IMR-90 (cell line): ENCODE data around the gene LENG1. TPM values are rescaled to one million over a fixed set of nuclear protein-coding genes. Genes with fewer than 3 reads are reported as not detected.

ENCODE experiments used
- ATAC-seq: fragments of 200-7000 bp; cut with Tn5 transposase; 2 replicates; pipeline ENCODE4 v1.9.1; 2020; ENCODE audit warnings: low read depth, mild to moderate bottlenecking, moderate library complexity
- BruUV-seq: library from RNA; stranded (reverse); fragments of 400-500 nt; replicated peaks from 2 replicates; lab custom pipeline; 2021; lab: Mats Ljungman, UMichigan
- CTCF ChIA-PET: fragments of 300-600 bp; formaldehyde crosslinking; extraction: SDS; loops from one replicate; lab custom pipeline; 2021; ENCODE audit warnings: antibody characterized with exemption; lab: Yijun Ruan, JAX
- POLR2A ChIA-PET: fragments of 300-600 bp; sonication (Branson Sonifier 250); formaldehyde crosslinking; loops from one replicate; lab custom pipeline; 2022; ENCODE audit warnings: antibody characterized with exemption; ENCODE audit not compliant: unreplicated experiment; lab: Charles Lee
- DNase-seq: peaks from one replicate; pipeline ENCODE4 v3.0.0; 2013
- H2AFZ ChIP-seq: replicated peaks from 2 replicates; pipeline ENCODE3; 2013; ENCODE audit warnings: low read length, mild to moderate bottlenecking; ENCODE audit not compliant: poor library complexity
- H2AK5ac ChIP-seq: 2 replicates; pipeline ENCODE4 v1.6.1; 2013; ENCODE audit warnings: low read depth, low read length, inconsistent platforms
- H2AK9ac ChIP-seq: replicated peaks from 2 replicates; pipeline ENCODE3; 2013; ENCODE audit warnings: mild to moderate bottlenecking, low read depth, low read length, moderate library complexity; ENCODE audit not compliant: poor library complexity
- H2BK120ac ChIP-seq: 2 replicates; pipeline ENCODE4 v1.6.1; 2013; ENCODE audit warnings: low read depth, low read length, inconsistent platforms
- H2BK15ac ChIP-seq: 3 replicates; pipeline ENCODE4 v1.6.1; 2013; ENCODE audit warnings: low read depth, low read length, inconsistent platforms
- H2BK20ac ChIP-seq: 2 replicates; pipeline ENCODE4 v1.6.1; 2013; ENCODE audit warnings: low read depth, mild to moderate bottlenecking, inconsistent platforms, low read length, moderate library complexity
- H2BK5ac ChIP-seq: 2 replicates; pipeline ENCODE4 v1.6.1; 2013; ENCODE audit warnings: mild to moderate bottlenecking, low read depth, low read length, inconsistent platforms; ENCODE audit not compliant: poor library complexity, severe bottlenecking
- H3K14ac ChIP-seq: replicated peaks from 2 replicates; pipeline ENCODE4 v1.6.1; 2013; ENCODE audit warnings: low read depth, low read length, inconsistent platforms
- H3K18ac ChIP-seq: 2 replicates; pipeline ENCODE4 v1.6.1; 2013; ENCODE audit warnings: low read depth, low read length, control low read depth
- H3K23ac ChIP-seq: 2 replicates; pipeline ENCODE4 v1.6.1; 2013; ENCODE audit warnings: low read depth, low read length, inconsistent platforms
- H3K27ac ChIP-seq: 2 replicates; pipeline ENCODE4 v1.5.1; 2013; ENCODE audit warnings: mild to moderate bottlenecking, control low read depth, low read length; ENCODE audit not compliant: insufficient read depth
- H3K27me3 ChIP-seq: 2 replicates; pipeline ENCODE4 v1.6.1; 2013; ENCODE audit warnings: low read length; ENCODE audit not compliant: control insufficient read depth, insufficient read depth
- H3K36me3 ChIP-seq: 2 replicates; pipeline ENCODE4 v1.6.1; 2013; ENCODE audit warnings: low read length, mixed read lengths; ENCODE audit not compliant: control insufficient read depth, insufficient read depth
- H3K4ac ChIP-seq: 2 replicates; pipeline ENCODE4 v1.6.1; 2013; ENCODE audit warnings: low read depth, low read length, inconsistent platforms
- H3K4me1 ChIP-seq: 2 replicates; pipeline ENCODE4 v1.6.1; 2013; ENCODE audit warnings: low read length, mixed read lengths; ENCODE audit not compliant: control insufficient read depth, insufficient read depth
- H3K4me2 ChIP-seq: 2 replicates; pipeline ENCODE4 v1.6.1; 2013; ENCODE audit warnings: low read depth, mild to moderate bottlenecking, control low read depth, low read length, moderate library complexity
- H3K4me3 ChIP-seq: 2 replicates; pipeline ENCODE4 v1.5.1; 2013; ENCODE audit warnings: low read depth, mild to moderate bottlenecking, control low read depth, low read length, moderate library complexity; ENCODE audit not compliant: insufficient read depth
- H3K56ac ChIP-seq: 2 replicates; pipeline ENCODE4 v1.6.1; 2013; ENCODE audit warnings: low read length, inconsistent platforms; ENCODE audit not compliant: insufficient read depth; ENCODE audit errors: extremely low read depth
- H3K79me1 ChIP-seq, 2 experiments: 2 replicates each; pipeline ENCODE4 v1.6.1; 2013; ENCODE audit warnings: low read length in 2 of 2, inconsistent platforms in 1 of 2, low read depth in 1 of 2
- H3K9ac ChIP-seq: 2 replicates; pipeline ENCODE4 v1.6.1; 2013; ENCODE audit warnings: low read depth, low read length, control low read depth
- H3K9me1 ChIP-seq: 2 replicates; pipeline ENCODE4 v1.6.1; 2013; ENCODE audit warnings: low read length, inconsistent platforms; ENCODE audit not compliant: insufficient read depth
- H3K9me3 ChIP-seq: 2 replicates; pipeline ENCODE4 v1.6.1; 2013; ENCODE audit warnings: low read length; ENCODE audit not compliant: control insufficient read depth, insufficient read depth
- H4K20me1 ChIP-seq: 2 replicates; pipeline ENCODE4 v1.6.1; 2013; ENCODE audit warnings: low read length, inconsistent platforms; ENCODE audit not compliant: insufficient read depth
- H4K5ac ChIP-seq: 2 replicates; pipeline ENCODE4 v1.6.1; 2013; ENCODE audit warnings: mild to moderate bottlenecking, low read depth, low read length, control low read depth
- H4K8ac ChIP-seq, 2 experiments: 2 replicates each; pipeline ENCODE4 v1.6.1; 2013; ENCODE audit warnings: low read depth in 2 of 2, low read length in 2 of 2, control low read depth in 1 of 2, inconsistent platforms in 1 of 2
- H4K91ac ChIP-seq: 2 replicates; pipeline ENCODE4 v1.6.1; 2013; ENCODE audit warnings: low read depth, low read length, inconsistent platforms; ENCODE audit not compliant: insufficient read depth
- BHLHE40 ChIP-seq: fragments of 150-350 bp; IDR thresholded peaks from 2 replicates; pipeline ENCODE4 v1.6.1; 2016; ENCODE audit warnings: mild to moderate bottlenecking, low read depth, low read length
- MAZ ChIP-seq: IDR thresholded peaks from 2 replicates; pipeline ENCODE4 v1.6.1; 2012; ENCODE audit warnings: low read depth, mild to moderate bottlenecking, low read length, improper control_type of control experiment, moderate library complexity, borderline replicate concordance
- NFE2L2 ChIP-seq: fragments of 150-350 bp; IDR thresholded peaks from 2 replicates; pipeline ENCODE4 v1.6.1; 2016; ENCODE audit warnings: low read depth, mild to moderate bottlenecking, low read length
- POLR2A ChIP-seq: IDR thresholded peaks from 2 replicates; pipeline ENCODE4 v1.6.1; 2012; ENCODE audit warnings: mild to moderate bottlenecking, low read depth, low read length
- RAD21 ChIP-seq: IDR thresholded peaks from 2 replicates; pipeline ENCODE4 v1.6.1; 2012; ENCODE audit warnings: low read length, improper control_type of control experiment
- RFX5 ChIP-seq: IDR thresholded peaks from 2 replicates; pipeline ENCODE4 v1.8.0; 2012; ENCODE audit warnings: low read depth, mild to moderate bottlenecking, low read length, moderate library complexity
- WGBS, 2 experiments: methylation state at CpG; one replicate each; pipeline versions ENCODE4 v1.1.5 to v1.1.7; 2013; ENCODE audit warnings: missing lambda C conversion rate in 2 of 2; ENCODE audit not compliant: insufficient read length in 1 of 2; ENCODE audit errors: extremely low coverage in 2 of 2; 5-methylcytosine and 5-hydroxymethylcytosine counted together
- dilution Hi-C: fragments of 300-500 bp; cut with HindIII; formaldehyde crosslinking; loops from one replicate; pipeline ENCODE4 v1.14.3; 2018; ENCODE audit warnings: low sequenced_read_pairs; ENCODE audit not compliant: unreplicated experiment
- in situ Hi-C: fragments of 300-500 bp; cut with MboI; formaldehyde crosslinking; loops from 3 replicates; pipeline ENCODE4 v1.14.3; 2019; ENCODE audit warnings: low sequenced_read_pairs, inconsistent platforms, mixed read lengths
- intact Hi-C: fragments of 100-400 bp; cut with micrococcal nuclease; formaldehyde crosslinking; loops from 2 replicates; pipeline ENCODE4 v1.10.0; 2022
- polyA plus RNA-seq, 3 experiments: library from polyadenylated mRNA; depleted of rRNA; stranded (reverse); fragments of >200 nt; gene quantifications; 2 replicates each; pipeline ENCODE4 v1.2.3, GENCODE V29; 2012; ENCODE audit warnings: low replicate concordance in 1 of 3
- total RNA-seq: library from RNA; depleted of rRNA; stranded (reverse); fragments of >200 nt; gene quantifications from 2 replicates; pipeline ENCODE4 v1.2.3, GENCODE V29; 2012
- TF ChIP-seq, protein P1 (sequence below): fragments of 150-350 bp; IDR thresholded peaks from 2 replicates; pipeline ENCODE4 v1.6.1; 2016; ENCODE audit warnings: low read depth, mild to moderate bottlenecking, low read length, moderate library complexity, borderline replicate concordance

The LENG1 gene
- total and polyA plus RNA-seq, 2 of the 4 experiments (the other 2 are of a cell fraction): 2.7 to 5.3 TPM

- H2BK15ac ChIP-seq: no peak overlapping the region
- H4K20me1 ChIP-seq: peaks cover 7% of the 10 kb centered on the region; the same call in 1 of the 2 replicates
- H2BK120ac ChIP-seq: no peak overlapping the region
- H3K4me2 ChIP-seq: no peak overlapping the region
- peaks cover 10 to 38% of the 10 kb centered on the region in 2 experiments; a peak in 3 of 4 replicates for H3K79me1 ChIP-seq
- H2AK5ac ChIP-seq: no peak overlapping the region
- no peak overlapping the region for H4K8ac ChIP-seq
- ChIA-PET POLR2A (no interaction called here), CTCF (no interaction called here)
- dilution Hi-C loops (no loop called here), in situ Hi-C loops (no loop called here), intact Hi-C loops (loop anchor here (5.0 kb wide), 1 partner anchor 1125 kb away; the partner anchor contains the start of genes BRSK1 and HSPBP1)
- DNase-seq: no peak
- H3K4me1 ChIP-seq: peaks cover 11% of the 10 kb centered on the region
- no peak overlapping the region for H4K91ac ChIP-seq
- H3K4me3 ChIP-seq: no peak overlapping the region
- H3K36me3 ChIP-seq: peaks cover 47% of the 10 kb centered on the region
- H3K23ac ChIP-seq: no peak overlapping the region
- H3K18ac ChIP-seq: no peak overlapping the region
- H3K9me1 ChIP-seq: no peaks in the 10 kb centered on the region; the same call in 1 of the 2 replicates
- H3K27ac ChIP-seq: no peak overlapping the region
- H2BK5ac ChIP-seq: no peak overlapping the region
- no peaks in the 10 kb centered on the region for H3K27me3 ChIP-seq
- no peak overlapping the region for H2AK9ac ChIP-seq
- TF ChIP-seq, protein P1, sequence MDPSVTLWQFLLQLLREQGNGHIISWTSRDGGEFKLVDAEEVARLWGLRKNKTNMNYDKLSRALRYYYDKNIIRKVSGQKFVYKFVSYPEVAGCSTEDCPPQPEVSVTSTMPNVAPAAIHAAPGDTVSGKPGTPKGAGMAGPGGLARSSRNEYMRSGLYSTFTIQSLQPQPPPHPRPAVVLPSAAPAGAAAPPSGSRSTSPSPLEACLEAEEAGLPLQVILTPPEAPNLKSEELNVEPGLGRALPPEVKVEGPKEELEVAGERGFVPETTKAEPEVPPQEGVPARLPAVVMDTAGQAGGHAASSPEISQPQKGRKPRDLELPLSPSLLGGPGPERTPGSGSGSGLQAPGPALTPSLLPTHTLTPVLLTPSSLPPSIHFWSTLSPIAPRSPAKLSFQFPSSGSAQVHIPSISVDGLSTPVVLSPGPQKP: no peak
- no peak for TF ChIP-seq NFE2L2
- no peak for TF ChIP-seq RFX5
- no peak for TF ChIP-seq MAZ
- TF ChIP-seq RAD21: no peak
- no peak for TF ChIP-seq BHLHE40
- TF ChIP-seq POLR2A: 0 out of 2 replicates have a peak, but pooled peaks have one; percentile 20
- H3K9ac ChIP-seq: no peak overlapping the region
- no TSS peak for BruUV-seq
- no peak overlapping the region for H3K4ac ChIP-seq
- H2BK20ac ChIP-seq: no peak overlapping the region
- H3K56ac ChIP-seq: no peak overlapping the region
- H3K9me3 ChIP-seq: no peaks in the 10 kb centered on the region
- H2AFZ ChIP-seq: no peak overlapping the region
- ATAC-seq: no peak
- no peak overlapping the region for H3K14ac ChIP-seq
- no peak overlapping the region for H4K5ac ChIP-seq
- no CpG with 5 or more reads among the region's 3 CpGs for WGBS, 2 experiments
Observed at GRCh38 chr19:54156953-54157352, 2.6 kb downstream of the LENG1 start.
